Calu3 (cell line): Measurements from ENCODE around the gene SUFU. TPM values are rescaled to one million over a fixed set of nuclear protein-coding genes. Genes with fewer than 3 reads are reported as not detected.

Experiments used
- BruUV-seq: library from RNA; stranded (reverse); fragments of 400-500 nt; replicated peaks from 2 replicates; lab custom pipeline; 2021; lab: Mats Ljungman, UMichigan
- CTCF ChIA-PET: fragments of 300-600 bp; sonication (Branson Sonifier 250); formaldehyde crosslinking; loops from one replicate; lab custom pipeline; 2022; ENCODE audit warnings: antibody characterized with exemption; lab: Charles Lee
- DNase-seq: peaks from one replicate; pipeline ENCODE4 v3.0.0; 2022
- H3K27ac Mint-ChIP-seq: one replicate; pipeline ENCODE4 v1.8.0; 2022; ENCODE audit warnings: mixed read lengths; ENCODE audit not compliant: unreplicated experiment
- H3K27me3 Mint-ChIP-seq: one replicate; pipeline ENCODE4 v1.8.0; 2022; ENCODE audit warnings: mixed read lengths; ENCODE audit not compliant: unreplicated experiment
- H3K36me3 Mint-ChIP-seq: one replicate; pipeline ENCODE4 v1.8.0; 2022; ENCODE audit warnings: mild to moderate bottlenecking, moderate library complexity, mixed read lengths; ENCODE audit not compliant: insufficient read depth, unreplicated experiment
- H3K4me1 Mint-ChIP-seq: one replicate; pipeline ENCODE4 v1.8.0; 2022; ENCODE audit warnings: mild to moderate bottlenecking, low read depth, mixed read lengths; ENCODE audit not compliant: unreplicated experiment
- H3K4me3 Mint-ChIP-seq: one replicate; pipeline ENCODE4 v1.8.0; 2022; ENCODE audit warnings: mild to moderate bottlenecking, low read depth, moderate library complexity, mixed read lengths; ENCODE audit not compliant: unreplicated experiment
- H3K9me3 Mint-ChIP-seq: one replicate; pipeline ENCODE4 v1.8.0; 2022; ENCODE audit warnings: low read depth, mixed read lengths; ENCODE audit not compliant: unreplicated experiment
- intact Hi-C: fragments of 100-400 bp; cut with micrococcal nuclease; formaldehyde crosslinking; loops from one replicate; pipeline ENCODE4 v1.10.0; 2022; ENCODE audit not compliant: unreplicated experiment
- total RNA-seq: library from RNA; stranded (reverse); gene quantifications from 2 replicates; pipeline ENCODE4 v1.2.3, GENCODE V29; 2022
- TF ChIP-seq, protein P1 (sequence below): fragments of 200-600 bp; IDR thresholded peaks from one replicate; pipeline ENCODE4 v1.8.0; 2022; ENCODE audit warnings: antibody characterized with exemption; ENCODE audit not compliant: unreplicated experiment

SUFU gene
- total RNA-seq, 1 experiment from 2014 or later, result 7.0 TPM

DNA sequence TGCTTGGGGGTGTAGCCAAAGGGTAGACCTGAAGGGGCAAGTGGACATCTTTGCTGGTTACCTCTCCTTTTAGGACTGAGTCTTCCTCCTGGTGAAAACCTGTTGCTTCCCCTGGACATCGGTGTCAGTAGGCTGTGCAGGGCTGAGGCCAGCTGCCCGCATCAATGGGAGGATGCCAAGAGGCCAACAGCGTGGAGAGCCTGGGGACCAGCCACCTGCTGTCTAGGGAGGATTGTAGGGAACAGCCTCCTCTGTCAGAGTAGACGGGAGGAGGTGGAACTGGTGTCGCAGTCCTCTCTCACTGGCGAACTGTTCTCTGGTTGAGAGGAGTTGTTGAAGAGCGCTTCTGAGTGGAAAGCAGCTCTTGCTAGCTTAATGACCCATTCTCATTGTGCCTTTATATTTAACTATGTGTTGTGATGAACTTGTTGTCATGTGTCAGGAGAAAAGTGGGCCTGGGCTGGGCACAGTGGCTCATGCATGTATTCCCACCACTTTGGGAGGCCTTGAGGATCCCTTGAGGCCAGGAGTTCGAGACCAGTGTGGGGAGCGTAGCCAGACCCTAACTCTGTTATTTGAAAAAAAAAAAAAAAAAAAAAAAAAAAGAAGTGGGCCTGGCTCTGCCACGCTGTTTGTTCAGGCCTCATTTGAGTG, 1.8 kb downstream of the SUFU start:
- BruUV-seq, result no TSS peak
- H3K27me3 Mint-ChIP-seq, result no peaks in the 10 kb centered on the region
- no peak for DNase-seq
- H3K4me1 Mint-ChIP-seq, result peaks cover 9% of the 10 kb centered on the region
- H3K27ac Mint-ChIP-seq, result no peak overlapping the region
- CTCF ChIA-PET, result interaction anchor here (3.3 kb wide), 1 partner anchor 78 kb away, joined by 31 read pairs; no protein-coding TSS in a partner anchor
- no peak overlapping the region for H3K4me3 Mint-ChIP-seq
- intact Hi-C loops, result loop anchor here (10.0 kb wide), 1 partner anchor 139 kb away; the partner anchor contains the start of gene TRIM8
- H3K9me3 Mint-ChIP-seq, result no peaks in the 10 kb centered on the region
- H3K36me3 Mint-ChIP-seq, result peaks cover 21% of the 10 kb centered on the region
- TF ChIP-seq, protein P1, sequence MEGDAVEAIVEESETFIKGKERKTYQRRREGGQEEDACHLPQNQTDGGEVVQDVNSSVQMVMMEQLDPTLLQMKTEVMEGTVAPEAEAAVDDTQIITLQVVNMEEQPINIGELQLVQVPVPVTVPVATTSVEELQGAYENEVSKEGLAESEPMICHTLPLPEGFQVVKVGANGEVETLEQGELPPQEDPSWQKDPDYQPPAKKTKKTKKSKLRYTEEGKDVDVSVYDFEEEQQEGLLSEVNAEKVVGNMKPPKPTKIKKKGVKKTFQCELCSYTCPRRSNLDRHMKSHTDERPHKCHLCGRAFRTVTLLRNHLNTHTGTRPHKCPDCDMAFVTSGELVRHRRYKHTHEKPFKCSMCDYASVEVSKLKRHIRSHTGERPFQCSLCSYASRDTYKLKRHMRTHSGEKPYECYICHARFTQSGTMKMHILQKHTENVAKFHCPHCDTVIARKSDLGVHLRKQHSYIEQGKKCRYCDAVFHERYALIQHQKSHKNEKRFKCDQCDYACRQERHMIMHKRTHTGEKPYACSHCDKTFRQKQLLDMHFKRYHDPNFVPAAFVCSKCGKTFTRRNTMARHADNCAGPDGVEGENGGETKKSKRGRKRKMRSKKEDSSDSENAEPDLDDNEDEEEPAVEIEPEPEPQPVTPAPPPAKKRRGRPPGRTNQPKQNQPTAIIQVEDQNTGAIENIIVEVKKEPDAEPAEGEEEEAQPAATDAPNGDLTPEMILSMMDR, result no peak

DNA sequence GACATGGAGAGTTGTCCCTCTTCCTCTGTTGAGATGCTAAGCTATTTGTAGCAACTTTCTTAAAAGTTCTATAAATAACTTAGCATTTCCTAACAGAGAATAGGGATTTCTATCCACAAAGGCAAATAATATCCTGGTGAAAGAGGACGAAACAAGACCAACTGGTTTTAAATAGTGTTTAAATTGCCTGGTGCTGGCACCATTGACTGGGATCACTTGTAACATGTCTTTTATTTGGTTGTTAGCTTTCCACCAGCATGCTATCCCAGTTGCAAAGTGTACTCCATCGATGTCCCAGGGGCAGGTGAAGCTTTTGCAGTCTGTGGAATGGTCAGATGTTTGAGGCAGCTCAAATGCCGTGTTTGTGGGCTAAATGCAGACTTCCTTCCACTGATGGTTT, 3.7 kb downstream of the SUFU start:
- Mint-ChIP-seq H3K4me1 (peaks cover 9% of the 10 kb centered on the region), H3K9me3 (no peaks in the 10 kb centered on the region), H3K27me3 (no peaks in the 10 kb centered on the region), H3K4me3 (no peak overlapping the region), H3K27ac (no peak overlapping the region), H3K36me3 (peaks cover 21% of the 10 kb centered on the region)
- TF ChIP-seq, protein P1, result no peak
- no TSS peak for BruUV-seq
- intact Hi-C loops, result loop anchor here (10.0 kb wide), 1 partner anchor 137 kb away; the partner anchor contains the start of gene TRIM8
- DNase-seq, result no peak
- CTCF ChIA-PET, result no interaction called here

DNA sequence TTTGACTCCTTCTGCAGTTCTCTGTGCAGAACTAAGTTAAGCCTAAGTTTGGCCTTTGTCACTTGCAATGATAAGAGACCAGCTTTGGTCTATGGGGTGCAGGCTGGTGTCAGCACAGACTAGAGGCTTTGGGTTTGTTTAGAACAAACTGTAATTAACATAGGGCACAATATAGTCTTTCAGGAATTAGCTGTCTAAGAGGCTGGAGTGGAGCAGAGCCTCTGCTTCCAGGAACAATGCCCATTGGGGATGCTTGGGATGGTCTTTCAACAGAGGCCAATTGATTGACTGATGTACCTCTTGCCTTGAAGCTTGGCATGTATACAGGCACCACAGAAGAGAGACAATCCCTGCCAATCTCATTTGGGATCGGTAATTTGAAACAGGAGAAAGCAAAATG, 4.7 kb downstream of the SUFU start:
- no TSS peak for BruUV-seq
- TF ChIP-seq, protein P1, result no peak
- Mint-ChIP-seq H3K27me3 (no peaks in the 10 kb centered on the region), H3K27ac (no peak overlapping the region), H3K4me1 (peaks cover 9% of the 10 kb centered on the region), H3K9me3 (no peaks in the 10 kb centered on the region), H3K4me3 (no peak overlapping the region), H3K36me3 (peaks cover 19% of the 10 kb centered on the region)
- CTCF ChIA-PET, result no interaction called here
- DNase-seq, result no peak
- intact Hi-C loops, result loop anchor here (10.0 kb wide), 1 partner anchor 136 kb away; the partner anchor contains the start of gene TRIM8

DNA sequence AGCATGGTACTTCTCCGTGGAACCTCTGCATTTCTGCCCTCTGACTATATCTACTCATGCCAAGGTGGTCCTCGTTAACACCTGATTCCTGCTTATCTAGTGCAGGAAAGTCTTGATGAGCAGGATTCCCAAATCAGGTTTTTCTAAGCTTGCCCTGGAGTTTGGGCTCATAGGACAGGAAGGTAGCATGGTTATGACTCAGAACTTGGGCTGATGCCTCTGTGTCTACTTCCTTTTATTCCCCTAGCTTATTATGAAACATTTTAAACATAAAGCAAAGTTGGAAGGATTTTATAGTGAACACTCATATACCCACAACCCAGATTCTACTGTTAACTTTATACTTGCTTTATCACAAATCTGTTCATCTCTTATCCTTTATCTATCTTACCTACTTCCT, 5.6 kb downstream of the SUFU start:
- no peaks in the 10 kb centered on the region for H3K27me3 Mint-ChIP-seq
- CTCF ChIA-PET, result interaction anchor here (0.8 to 0.9 kb wide), 2 partner anchors 62 to 74 kb away, joined by 4 to 6 read pairs; no protein-coding TSS in a partner anchor
- BruUV-seq, result no TSS peak
- peak; percentile 7 for DNase-seq
- no peak overlapping the region for H3K4me3 Mint-ChIP-seq
- no peak overlapping the region for H3K27ac Mint-ChIP-seq
- TF ChIP-seq, protein P1, result no peak
- H3K4me1 Mint-ChIP-seq, result peaks cover 9% of the 10 kb centered on the region
- H3K36me3 Mint-ChIP-seq, result peaks cover 10% of the 10 kb centered on the region
- H3K9me3 Mint-ChIP-seq, result no peaks in the 10 kb centered on the region
- intact Hi-C loops, result loop anchor here (10.0 kb wide), 1 partner anchor 135 kb away; the partner anchor contains the start of gene TRIM8
